ENCODE results near the gene GALNT17. TPM values are rescaled to one million over a fixed set of nuclear protein-coding genes. Genes with fewer than 3 reads are reported as not detected.

The GALNT17 gene
- polyA plus RNA-seq, 1 donor (not counting 4 experiments of a cell fraction or from before 2014, with no cell fraction given) = not detected

DNA sequence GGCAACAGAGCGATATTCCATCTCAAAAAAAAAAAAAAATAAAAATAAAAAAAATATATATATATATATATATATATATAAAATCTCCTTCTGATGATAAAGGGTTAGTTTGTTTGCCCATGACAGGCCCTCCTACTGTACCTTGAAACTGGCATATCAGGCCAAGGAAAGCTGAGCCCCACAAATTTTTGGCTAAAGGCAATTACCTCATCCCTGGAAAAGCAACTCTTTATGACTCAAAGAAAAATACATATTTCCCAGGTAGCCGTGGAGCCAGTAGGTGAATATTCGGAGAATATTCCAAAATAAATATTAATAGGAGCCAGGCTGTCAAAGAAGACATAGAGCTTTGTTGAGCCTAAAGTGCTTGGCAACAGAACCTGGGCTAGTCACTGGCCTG is 245.1 kb downstream of the GALNT17 start:
- Histone ChIP-seq H3K9ac (ENCODE audit: control insufficient read depth, extremely low read depth, insufficient read depth, low read length) (no peak overlapping the region), H3K4me2 (ENCODE audit: control insufficient read depth, extremely low read depth, insufficient read depth, low read depth, low read length) (no peak overlapping the region), H3K9me3 (ENCODE audit: control insufficient read depth, low read depth, low read length) (peaks cover 10% of the 10 kb centered on the region), H3K4me3 (ENCODE audit: control insufficient read depth in 2 of 3, extremely low read depth in 1 of 3, insufficient read depth in 2 of 3, low read depth in 1 of 3, low read length in 3 of 3) (no peak overlapping the region), H3K79me2 (ENCODE audit: control insufficient read depth, insufficient read depth, low read length) (no peaks in the 10 kb centered on the region), H3K9me1 (ENCODE audit: control insufficient read depth, extremely low read depth, insufficient read depth, low read length) (no peaks in the 10 kb centered on the region), H3K4me1 (ENCODE audit: control insufficient read depth, extremely low read depth, insufficient read depth, low read length) (no peaks in the 10 kb centered on the region), H4K20me1 (ENCODE audit: control insufficient read depth, extremely low read depth, insufficient read depth, low read length) (no peaks in the 10 kb centered on the region), H3K27me3 (ENCODE audit: control insufficient read depth, extremely low read depth, insufficient read depth, low read length) (no peaks in the 10 kb centered on the region), H2AFZ (ENCODE audit: control insufficient read depth, low read length) (no peak overlapping the region), H3K27ac (ENCODE audit: control insufficient read depth, insufficient read depth, low read length) (no peak overlapping the region), H3K36me3 (ENCODE audit: control insufficient read depth in 2 of 2, extremely low read depth in 1 of 2, insufficient read depth in 2 of 2, low read length in 2 of 2) (no peaks in the 10 kb centered on the region)
- DNase-seq (ENCODE audit: low read depth, low spot score) (no peak), FAIRE-seq (no peak)
- TF ChIP-seq, protein P1, sequence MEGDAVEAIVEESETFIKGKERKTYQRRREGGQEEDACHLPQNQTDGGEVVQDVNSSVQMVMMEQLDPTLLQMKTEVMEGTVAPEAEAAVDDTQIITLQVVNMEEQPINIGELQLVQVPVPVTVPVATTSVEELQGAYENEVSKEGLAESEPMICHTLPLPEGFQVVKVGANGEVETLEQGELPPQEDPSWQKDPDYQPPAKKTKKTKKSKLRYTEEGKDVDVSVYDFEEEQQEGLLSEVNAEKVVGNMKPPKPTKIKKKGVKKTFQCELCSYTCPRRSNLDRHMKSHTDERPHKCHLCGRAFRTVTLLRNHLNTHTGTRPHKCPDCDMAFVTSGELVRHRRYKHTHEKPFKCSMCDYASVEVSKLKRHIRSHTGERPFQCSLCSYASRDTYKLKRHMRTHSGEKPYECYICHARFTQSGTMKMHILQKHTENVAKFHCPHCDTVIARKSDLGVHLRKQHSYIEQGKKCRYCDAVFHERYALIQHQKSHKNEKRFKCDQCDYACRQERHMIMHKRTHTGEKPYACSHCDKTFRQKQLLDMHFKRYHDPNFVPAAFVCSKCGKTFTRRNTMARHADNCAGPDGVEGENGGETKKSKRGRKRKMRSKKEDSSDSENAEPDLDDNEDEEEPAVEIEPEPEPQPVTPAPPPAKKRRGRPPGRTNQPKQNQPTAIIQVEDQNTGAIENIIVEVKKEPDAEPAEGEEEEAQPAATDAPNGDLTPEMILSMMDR (optimal IDR thresholded peaks at IDR 0.05 in 1 of 3, IDR thresholded peaks at IDR 0.05 in 1 of 3, conservative IDR thresholded peaks at IDR 0.05 in 1 of 3; ENCODE audit: extremely low read depth in 1 of 3, insufficient read depth in 2 of 3, low read length in 3 of 3) = no peak
- no peak for TF ChIP-seq EZH2 (IDR thresholded peaks at IDR 0.05; ENCODE audit: low read length)
- dilution Hi-C loops (cut with MboI; ENCODE audit: extremely low pct_ligation_motif_present, low sequenced_read_pairs) = no loop called here

DNA sequence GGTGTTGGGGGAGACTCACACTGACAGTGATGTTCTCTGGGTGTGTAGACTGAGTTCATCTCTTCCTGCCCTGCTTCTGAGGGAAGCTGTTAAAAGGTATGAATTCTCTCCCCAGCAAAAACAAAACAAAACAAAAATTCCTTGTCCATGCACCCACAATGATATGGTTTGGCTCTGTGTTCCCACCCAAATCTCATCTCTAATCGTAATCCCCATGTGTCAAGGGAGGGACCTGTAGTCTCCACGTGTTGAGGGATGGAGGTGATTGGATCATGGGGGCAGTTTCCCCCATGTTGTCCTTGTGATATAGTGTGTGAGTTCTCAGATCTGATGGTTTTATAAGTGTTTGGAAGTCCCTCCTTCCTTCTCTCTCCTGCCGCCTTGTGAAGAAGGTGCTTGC is 245.5 kb downstream of the GALNT17 start:
- H3K79me2 ChIP-seq (ENCODE audit: control insufficient read depth, insufficient read depth, low read length) = no peaks in the 10 kb centered on the region
- no peak for FAIRE-seq
- DNase-seq (ENCODE audit: low read depth, low spot score) = no peak
- dilution Hi-C loops (cut with MboI; ENCODE audit: extremely low pct_ligation_motif_present, low sequenced_read_pairs) = no loop called here
- H3K4me1 ChIP-seq (ENCODE audit: control insufficient read depth, extremely low read depth, insufficient read depth, low read length) = no peaks in the 10 kb centered on the region
- no peaks in the 10 kb centered on the region for H3K36me3 ChIP-seq (ENCODE audit: control insufficient read depth in 2 of 2, extremely low read depth in 1 of 2, insufficient read depth in 2 of 2, low read length in 2 of 2)
- H3K9me1 ChIP-seq (ENCODE audit: control insufficient read depth, extremely low read depth, insufficient read depth, low read length) = no peaks in the 10 kb centered on the region
- H4K20me1 ChIP-seq (ENCODE audit: control insufficient read depth, extremely low read depth, insufficient read depth, low read length) = no peaks in the 10 kb centered on the region
- no peak overlapping the region for H3K9ac ChIP-seq (ENCODE audit: control insufficient read depth, extremely low read depth, insufficient read depth, low read length)
- no peak for TF ChIP-seq EZH2 (IDR thresholded peaks at IDR 0.05; ENCODE audit: low read length)
- TF ChIP-seq, protein P1 (optimal IDR thresholded peaks at IDR 0.05 in 1 of 3, IDR thresholded peaks at IDR 0.05 in 1 of 3, conservative IDR thresholded peaks at IDR 0.05 in 1 of 3; ENCODE audit: extremely low read depth in 1 of 3, insufficient read depth in 2 of 3, low read length in 3 of 3) = no peak
- no peak overlapping the region for H2AFZ ChIP-seq (ENCODE audit: control insufficient read depth, low read length)
- no peaks in the 10 kb centered on the region for H3K27me3 ChIP-seq (ENCODE audit: control insufficient read depth, extremely low read depth, insufficient read depth, low read length)
- H3K4me2 ChIP-seq (ENCODE audit: control insufficient read depth, extremely low read depth, insufficient read depth, low read depth, low read length) = no peak overlapping the region
- H3K9me3 ChIP-seq (ENCODE audit: control insufficient read depth, low read depth, low read length) = peaks cover 10% of the 10 kb centered on the region
- H3K4me3 ChIP-seq (ENCODE audit: control insufficient read depth in 2 of 3, extremely low read depth in 1 of 3, insufficient read depth in 2 of 3, low read depth in 1 of 3, low read length in 3 of 3) = no peak overlapping the region
- no peak overlapping the region for H3K27ac ChIP-seq (ENCODE audit: control insufficient read depth, insufficient read depth, low read length)
